GM18511 (cell line): ENCODE data around the gene ASAP2.

Experiments used
- ATAC-seq: cut with Tn5 transposase; IDR thresholded peaks from one replicate; pipeline ENCODE4 v1.9.1; 2021; ENCODE audit warnings: mild to moderate bottlenecking, moderate library complexity; ENCODE audit not compliant: unreplicated experiment

Gene ASAP2

DNA sequence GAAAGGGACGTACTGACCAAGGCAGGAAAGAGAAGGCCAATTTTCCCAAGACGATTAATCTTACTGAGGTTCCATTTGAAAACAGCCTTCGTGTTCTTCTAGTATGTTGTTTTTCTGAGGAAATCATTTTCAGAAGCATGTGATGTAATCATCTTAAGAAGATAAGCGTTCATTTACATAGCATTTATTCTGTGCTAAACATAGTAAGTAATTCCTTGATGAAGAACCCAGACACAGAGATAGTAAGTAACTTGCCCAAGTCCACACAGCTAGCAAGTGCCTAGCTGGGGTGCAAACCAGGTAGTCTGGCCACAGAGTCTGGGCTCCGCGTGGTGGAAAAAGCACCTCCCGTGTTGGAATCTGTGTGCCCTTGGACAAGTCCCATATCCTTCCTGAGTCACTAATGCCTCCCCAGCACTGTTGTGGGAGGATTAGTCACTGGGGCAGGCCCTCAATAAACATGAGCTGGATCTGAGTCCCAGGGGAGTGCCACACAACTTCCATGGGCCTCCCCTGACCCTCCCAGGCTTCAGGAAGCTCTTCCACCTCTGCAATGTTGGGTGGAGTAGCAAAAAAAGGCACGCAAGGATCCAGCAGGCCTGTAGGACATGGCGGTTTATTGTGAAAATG, 26.9 kb upstream of the ASAP2 start:
- ATAC-seq: no peak

DNA sequence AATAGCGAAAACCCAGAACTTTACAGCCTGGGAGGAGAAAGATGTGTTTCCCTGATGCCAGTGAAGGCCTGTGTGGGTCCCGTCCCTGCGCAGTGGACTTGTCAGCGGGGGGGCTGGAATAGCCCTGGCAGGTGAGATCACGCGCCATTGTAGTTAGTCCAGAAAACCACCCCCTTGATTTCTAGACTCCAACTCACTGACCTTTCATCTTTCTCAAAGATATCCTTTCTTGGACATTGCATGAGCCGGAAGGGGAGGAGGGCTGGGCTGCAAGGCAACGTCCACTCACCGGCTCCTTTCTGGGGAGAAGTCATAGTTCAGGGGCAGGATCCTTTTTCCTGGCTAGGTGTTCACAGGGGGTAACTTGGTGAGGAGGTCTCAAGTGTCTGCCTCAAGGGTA, 22.3 kb upstream of the ASAP2 start:
- ATAC-seq: no peak

DNA sequence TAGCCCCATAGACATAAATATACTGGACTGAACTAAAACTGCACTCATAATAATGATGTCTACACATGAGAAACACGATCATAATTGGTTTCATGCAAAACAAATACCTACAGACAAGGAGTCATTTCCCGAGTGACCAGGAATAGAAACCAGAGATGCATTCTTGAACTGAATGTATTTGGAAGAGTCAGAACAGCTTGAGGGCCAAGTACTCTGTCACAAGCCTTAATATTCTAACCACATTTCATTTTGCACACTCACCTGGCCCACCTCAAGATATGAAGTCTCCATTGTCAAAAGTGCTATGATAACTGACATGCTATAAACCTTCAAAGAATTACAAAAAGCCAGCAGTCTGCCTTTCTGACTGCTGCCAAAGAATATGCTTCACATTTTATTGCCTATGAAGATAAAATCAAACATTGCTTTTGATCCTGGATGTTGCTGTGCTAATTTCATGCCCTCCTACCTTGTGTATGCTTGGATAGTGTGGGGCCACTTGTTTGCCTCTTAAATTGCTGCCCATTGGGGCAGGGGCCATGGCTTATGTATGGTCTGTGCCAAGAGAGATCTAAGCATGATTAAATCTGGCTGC, 18.9 kb upstream of the ASAP2 start:
- no peak for ATAC-seq

DNA sequence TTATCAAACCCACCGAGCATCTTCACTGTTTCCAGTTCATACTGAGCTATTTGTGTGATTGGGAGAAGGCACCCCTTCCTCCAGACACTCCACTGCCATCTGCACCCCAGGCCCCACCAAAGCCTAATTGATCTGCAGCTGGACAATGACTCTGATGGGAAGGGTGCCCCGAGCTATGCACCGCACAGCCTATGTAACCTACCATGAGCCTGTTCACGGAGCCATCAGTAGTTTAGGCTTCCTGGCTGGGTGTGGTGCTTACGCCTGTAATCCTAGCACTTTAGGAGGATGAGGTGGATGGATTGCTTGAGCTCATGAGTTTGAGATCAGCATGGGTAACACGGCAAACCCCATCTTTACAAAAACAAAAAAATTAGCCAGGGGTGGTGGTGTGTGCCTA, 17.8 kb upstream of the ASAP2 start:
- ATAC-seq: no peak

DNA sequence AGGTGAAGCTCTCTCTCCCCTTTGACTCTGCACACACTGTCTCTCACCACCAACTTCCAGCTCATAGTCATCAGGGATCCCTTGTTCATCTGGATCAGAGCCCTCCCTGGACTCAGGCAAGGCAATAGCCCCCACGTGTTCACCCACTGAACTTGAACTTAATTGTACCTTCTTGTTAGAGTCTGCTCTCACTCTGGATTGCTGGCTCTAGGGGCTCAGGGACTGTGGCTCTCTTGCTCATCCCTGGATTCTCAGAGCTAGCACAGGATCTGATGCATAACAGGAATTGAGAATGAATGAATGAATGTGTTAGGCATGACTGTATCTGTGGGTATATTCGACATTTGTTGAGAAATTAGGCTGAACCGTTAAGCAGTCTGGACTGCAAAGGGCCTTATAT, 16.7 kb upstream of the ASAP2 start:
- ATAC-seq: no peak

DNA sequence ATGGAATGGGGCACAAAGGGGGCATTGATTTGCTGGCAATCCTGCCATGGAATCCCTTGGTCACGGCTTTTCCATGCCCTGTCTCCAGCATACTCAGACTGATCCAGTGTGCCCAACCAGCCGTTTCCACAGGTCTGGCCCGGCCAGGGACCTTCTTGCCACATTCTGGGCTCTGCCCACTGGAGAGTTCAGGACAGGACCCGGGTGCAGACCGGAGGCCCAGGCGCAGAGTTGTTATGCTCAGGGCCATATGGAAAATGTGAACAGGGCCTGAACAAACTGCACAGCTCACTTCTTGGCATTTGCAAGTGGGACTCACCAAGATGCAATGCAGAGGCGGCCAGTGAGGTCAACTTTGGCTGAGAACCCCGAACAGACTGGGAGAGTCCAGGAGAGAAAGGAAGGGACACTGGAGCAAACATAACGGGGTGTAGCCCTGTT, 15.6 kb upstream of the ASAP2 start:
- ATAC-seq: no peak

DNA sequence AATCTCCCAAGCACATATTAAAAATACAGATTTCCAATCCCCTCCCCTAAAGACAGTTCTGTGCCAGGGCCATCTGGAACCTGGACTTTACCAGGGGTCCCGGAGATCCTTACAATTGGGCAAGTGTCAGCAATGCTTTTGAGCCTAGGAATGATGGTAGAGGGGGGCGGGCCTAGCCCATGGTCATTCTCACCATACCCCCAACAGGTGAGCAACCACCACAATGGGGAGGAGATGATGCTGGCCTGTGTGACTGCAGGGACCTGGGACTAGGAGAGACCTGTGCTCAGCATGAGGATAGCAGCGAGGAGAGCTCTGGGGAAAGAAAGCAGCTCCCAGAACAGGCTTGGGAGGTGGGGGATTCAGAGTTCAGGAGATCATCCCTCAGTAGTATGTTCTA, 13.9 kb upstream of the ASAP2 start:
- ATAC-seq: no peak

DNA sequence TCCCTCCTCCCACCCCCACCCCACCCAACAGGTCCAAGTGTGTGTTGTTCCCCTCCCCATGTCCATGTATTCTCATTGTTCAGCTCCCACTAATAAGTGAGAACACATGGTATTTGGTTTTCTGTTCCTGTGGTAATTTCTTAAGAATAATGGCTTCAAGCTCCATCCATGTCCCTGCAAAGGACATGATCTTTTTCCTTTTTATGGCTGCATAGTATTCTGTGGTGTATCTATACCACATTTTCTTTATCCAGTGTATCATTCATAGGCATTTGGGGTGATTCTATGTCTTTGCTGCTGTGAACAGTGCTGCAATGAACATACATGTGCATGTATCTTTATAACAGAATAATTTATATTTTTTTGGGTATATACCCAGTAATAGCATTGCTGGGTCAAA, 12.3 kb upstream of the ASAP2 start:
- ATAC-seq: no peak

DNA sequence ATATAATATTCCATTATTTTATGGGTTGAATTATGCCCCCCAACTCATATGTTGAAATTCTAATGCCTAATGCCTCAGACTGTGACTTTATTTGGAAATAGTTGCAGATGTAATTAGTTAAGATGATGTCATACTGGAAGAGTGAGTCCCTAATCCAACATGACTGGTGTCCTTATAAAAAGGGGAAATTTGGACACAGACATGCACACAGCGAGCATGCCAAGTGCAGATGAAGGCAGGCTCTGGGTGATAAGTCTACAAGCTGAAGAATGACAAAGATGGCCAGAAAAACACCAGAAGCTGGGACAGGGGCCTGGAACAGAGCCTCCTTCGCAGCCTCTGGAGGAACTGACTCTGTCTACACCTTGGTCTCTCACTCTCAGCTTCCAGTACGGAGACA, 10.0 kb upstream of the ASAP2 start:
- ATAC-seq: no peak

DNA sequence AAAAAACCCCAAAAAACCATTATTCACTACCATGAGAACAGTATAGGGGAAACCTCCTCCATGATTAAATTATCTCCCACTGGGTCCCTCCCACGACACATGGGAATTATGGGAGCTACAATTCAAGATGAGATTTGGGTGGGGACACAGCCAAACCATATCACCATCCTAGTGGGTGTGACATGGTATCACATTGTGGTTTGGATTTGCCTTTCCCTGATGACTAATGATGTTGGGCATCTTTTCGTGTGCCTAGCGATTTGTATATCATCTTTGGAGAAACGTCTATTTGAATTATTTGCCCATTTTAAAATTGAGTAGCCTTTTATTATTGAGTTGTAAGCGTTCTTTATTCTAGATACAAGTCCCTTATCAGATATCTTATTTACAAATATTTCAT, 8.7 kb upstream of the ASAP2 start:
- ATAC-seq: no peak

DNA sequence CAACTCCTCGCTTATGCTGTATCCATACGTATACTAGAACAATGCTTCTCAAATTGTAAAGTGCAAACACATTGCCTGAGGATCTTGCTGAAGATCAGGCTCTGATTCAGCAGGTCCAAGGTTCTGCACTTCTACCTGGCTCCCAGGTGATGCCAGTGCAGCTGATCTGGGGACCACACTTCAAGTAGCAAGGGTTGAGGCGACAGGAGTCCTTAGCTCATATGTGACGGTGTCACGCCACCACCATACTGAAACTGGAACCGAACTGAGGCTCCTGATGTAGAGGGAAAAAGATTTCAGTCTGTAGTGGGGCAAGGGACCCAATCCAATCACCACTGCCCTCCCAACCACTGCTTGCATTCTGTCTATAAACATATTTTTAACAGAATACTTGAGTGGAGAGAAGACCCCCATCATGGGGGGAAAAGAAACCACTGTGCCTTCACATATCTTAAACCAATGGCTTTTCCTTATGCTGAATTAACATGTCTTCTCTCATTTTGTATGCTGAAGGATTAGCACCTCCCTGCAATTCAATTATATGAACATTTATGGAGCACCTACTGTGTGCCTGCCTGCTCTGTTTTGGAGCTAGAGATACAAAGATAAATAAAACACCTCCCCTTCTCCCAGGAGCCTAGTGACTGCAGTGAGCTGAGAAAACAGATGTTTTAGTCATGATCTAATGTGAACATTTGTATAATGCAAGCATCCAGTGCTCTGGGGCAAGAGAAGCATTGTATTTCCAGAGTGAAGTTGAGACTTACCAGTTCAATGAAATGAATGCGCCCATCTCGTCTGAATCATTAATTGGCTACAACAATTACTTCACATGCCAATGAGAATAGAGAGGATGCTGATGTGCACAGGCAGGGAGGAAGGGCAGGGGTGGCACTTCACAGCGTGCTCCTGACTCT, 6.6 kb upstream of the ASAP2 start:
- ATAC-seq: no peak

DNA sequence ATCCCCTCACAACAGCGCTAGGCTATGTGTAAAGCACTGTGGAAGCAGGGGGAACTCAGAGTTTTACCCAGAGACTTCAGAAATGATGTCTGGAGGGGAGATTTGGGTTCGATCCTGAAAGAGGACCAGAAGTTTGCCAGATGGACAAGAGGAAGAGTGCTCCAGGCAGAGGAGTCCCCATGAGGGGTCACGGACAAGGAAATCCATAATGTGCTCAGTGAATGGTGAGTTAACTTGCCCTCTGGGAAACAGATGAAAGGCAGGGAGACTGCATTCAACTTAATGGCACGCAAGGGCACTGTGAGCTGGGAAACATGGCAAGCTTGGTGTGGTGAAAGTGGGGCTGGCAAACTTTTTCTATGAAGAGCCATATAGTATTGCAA, 6.0 kb upstream of the ASAP2 start:
- no peak for ATAC-seq

DNA sequence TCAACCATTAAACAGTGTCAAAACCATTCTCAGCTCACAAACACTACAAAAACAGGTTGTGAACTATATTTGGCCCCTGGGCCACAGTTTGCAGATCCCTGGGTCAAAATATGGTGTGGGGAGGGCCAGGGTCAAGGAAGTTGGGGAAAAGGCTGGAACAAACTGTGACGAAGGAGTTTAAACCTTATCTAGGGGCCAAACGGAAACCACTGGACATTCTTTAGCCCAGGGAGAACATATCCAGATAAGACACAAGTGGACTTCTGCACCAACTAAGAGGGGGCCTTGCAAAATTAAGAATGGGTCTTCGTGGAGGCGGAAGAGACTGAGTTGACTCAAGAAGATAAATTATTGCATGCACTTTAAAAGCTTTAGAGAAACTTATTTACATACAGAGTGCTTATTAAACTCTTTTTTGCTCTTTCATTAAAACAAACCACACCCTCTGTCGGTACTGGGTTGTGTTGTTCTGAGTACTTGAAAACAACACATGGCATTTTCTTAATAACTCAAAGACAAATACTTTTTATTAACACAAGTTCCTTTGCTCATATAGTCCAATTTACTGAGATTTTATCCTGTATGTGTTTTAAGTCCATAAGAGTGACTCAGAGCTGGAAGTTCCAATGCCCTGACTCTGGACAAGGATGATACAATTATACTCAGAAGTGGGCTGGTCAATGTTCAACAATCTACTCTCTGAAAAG, 5.3 kb upstream of the ASAP2 start:
- no peak for ATAC-seq

DNA sequence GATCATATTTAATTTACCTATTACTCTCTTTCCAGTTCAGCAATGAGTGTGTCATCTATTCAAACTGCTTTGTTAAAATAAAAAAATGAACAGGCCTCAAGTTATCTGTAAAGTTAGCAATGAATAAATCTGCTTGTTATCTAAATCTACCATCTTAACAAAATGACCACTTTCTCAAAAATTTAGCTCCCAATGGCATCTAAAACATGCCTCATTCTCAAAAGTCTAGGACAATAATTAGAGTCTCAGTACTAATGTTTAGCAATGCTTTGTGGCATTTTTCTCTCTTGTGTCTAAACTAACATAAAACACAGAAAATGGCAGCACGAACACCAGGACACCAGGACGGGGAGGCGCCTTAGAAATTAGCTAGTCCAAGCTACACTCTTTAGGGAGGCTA, 3.6 kb upstream of the ASAP2 start:
- no peak for ATAC-seq

DNA sequence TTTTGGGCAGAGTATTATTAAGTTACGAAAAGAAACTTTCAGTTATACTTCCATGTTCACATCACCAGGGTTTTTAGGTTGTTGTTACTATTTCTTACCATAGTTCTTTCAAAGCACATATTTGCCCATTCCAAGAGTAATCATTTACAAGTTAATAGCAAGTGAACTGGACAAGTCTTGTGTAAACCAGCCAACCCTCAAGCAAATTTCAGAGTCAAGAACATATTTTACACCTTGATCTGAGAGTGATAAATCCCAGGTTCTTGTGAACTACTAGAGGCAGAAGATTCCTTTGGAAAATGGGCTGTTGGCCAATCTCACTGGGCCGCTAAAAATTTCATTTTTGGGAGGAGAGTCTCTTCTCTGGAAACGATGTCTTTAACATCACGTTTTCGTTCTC, 2.7 kb upstream of the ASAP2 start:
- no peak for ATAC-seq

DNA sequence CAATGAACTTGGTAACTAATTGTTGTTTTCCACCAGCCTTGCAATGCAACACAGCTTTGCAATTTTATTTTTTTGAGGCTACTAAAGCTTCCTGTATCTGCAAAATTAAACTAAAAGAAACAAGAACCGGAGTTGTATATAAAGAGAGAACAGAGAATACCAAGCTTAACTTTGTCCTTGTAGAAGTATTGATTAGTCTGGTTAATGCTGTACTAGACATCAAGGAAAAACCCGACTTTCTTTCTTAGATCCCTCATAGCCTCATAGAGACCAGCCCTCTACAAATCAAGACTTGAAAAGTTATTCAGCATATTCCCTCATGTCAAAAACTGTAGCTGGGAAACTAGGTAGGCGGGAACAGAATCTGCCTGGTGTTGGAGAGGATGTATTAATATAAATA, 1.7 kb upstream of the ASAP2 start:
- no peak for ATAC-seq

DNA sequence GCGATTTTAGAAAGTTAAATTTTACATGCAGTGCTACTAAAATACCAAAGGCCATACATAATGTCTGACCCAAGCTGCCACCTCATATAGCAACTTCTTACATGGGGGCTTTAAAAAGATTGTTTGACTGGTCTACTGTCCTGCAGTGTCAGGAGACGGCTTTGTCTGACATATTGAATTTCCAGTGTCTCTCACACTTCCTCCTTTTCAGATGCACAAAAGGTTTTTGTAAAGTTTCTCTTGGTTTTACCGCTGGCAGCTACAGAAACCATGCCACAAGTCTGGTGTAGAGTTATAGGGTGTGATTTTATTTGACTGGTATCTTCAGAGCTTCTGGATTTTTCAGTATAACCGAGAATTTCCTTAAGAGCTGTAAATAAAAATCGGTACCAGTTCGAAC, 1.1 kb upstream of the ASAP2 start:
- ATAC-seq: no peak

DNA sequence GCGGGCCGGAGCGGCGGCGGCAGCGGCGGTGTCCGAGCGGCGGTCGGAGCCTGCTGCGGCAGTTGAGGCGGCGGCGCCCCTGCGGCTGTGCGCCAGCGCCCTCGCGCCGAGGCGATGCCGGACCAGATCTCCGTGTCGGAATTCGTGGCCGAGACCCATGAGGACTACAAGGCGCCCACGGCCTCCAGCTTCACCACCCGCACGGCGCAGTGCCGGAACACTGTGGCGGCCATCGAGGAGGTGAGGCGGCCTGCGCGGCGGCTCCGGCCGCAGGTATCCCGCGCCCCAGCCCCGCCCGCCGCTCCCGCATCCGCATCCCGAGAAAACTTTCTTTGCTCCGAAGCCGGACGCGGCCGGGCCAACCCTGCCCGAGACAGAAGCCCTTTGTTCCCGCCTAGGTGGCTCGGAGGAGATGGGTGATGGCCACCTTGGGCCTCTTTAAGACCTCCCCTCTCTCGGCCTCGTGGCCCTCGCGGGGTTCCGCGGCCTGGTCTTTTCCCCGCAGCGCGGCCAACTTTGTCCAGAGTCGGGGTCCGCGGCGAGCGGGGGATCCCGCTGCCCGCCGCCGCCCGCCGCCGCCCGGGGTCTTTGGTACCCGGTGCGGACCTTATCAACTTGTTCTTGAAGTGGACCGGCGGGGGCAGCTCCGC, 504 bp downstream of the ASAP2 start:
- ATAC-seq: peak; percentile 19

DNA sequence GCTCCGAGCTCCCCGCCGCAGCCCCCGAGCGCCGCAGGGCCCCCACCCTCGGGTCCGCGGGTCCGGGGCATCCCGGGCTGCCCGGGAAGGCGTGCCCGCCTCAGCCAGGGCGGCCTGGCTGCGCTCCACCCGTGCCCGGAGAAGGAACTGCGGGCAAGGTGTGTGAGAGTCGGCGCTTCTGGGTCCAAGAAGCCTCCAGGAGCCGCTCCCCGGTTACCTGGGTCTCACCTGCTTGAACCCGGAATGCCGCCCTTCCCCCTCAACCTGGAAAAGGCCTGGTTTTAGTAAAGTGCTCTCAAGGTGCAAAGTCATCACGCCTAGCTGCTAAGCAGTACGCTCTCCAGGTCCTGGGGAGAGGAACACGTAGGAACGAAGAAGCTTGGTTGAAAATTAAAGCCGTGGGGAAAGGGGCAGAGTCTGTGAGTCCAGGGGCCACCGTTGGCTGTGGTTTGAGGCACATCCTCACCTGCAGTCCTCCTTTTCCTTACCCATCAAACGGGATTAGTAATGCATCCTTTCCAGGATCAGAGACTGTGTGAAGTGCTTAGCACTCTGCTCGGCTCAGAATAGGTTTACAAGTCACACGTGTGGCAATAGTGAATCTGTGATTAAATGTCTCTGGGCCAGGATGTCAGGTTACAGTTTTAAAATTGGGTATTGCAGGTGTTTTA, 1.2 kb downstream of the ASAP2 start:
- no peak for ATAC-seq

DNA sequence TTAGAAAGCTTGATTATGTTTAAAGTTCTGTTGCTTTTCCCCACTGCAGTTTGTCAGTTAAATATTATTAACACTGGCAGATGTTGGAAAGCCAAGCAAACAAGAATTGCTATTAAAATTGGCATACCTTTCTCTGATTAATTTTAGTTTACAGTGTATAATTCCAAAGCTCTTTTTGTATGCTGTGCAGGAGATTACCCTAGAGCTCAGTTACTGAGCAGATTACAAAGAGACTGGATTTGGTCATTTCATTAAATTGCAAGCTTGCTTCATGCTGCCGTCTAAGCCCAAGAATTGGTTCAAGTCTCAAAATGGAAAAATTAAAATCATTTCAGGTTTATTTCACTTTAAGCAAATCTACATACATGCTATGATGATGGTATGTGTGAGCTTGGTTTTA, 2.3 kb downstream of the ASAP2 start:
- ATAC-seq: no peak

DNA sequence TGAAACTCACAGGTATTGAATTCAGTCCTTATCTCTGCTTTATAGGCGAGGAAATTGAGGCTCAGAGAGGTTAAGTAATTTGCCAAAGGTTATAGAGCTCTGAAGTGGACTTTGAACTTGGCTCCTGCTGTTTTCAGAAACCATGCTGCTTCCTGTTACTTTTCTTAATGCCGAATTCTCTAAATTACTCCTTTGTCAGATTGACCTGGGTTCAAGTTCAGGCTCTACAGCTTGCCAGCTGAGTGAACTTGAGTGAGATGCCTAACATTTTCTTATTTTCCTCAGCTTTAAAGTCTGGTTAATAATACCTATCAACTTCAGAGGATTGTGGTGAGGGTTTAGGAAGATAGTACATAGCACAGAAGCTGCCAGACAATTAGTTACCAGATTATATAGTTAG, 3.4 kb downstream of the ASAP2 start:
- no peak for ATAC-seq
